ENCODE measurements around the gene PCDHB4. TPM values are rescaled to one million over a fixed set of nuclear protein-coding genes. Genes with fewer than 3 reads are reported as not detected.
"Not testable (repeated sequence)": the region's sequence is repeated elsewhere in the genome, so short reads cannot be mapped to it uniquely, and the experiment has no call there.

PCDHB4 gene
- total RNA-seq, 4 donors from 2014 or later = 1.2 to 5.1 (median 3.8) TPM

DNA sequence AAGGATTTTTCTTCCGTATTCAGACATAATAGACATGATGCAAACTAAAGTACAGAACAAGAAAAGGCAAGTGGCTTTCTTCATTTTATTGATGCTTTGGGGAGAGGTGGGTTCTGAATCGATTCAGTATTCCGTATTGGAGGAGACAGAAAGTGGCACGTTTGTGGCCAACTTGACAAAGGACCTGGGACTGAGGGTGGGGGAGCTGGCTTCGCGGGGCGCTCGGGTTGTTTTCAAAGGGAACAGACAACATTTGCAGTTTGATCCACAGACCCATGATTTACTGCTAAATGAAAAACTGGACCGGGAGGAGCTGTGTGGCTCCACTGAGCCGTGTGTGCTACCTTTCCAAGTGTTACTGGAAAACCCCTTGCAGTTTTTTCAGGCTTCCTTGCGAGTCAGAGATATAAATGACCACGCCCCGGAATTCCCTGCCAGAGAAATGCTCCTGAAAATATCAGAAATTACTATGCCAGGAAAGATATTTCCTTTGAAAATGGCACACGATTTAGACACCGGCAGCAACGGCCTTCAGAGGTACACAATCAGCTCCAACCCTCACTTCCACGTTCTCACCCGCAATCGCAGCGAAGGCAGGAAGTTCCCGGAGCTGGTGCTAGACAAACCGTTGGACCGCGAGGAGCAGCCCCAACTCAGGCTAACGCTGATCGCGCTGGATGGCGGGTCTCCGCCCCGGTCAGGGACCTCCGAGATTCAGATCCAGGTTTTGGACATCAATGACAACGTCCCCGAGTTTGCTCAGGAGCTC is 28.8 kb downstream of the PCDHB4 start:
- DNase-seq (ENCODE audit: extremely low spot score) = no peak
- Histone ChIP-seq H3K4me3 (peak overlapping the region in 2 of 4 donors; percentile 23 to 26), H3K27me3 (peaks cover 0 to 42% (median 0%) of the 10 kb centered on the region in 4 donors), H3K4me1 (no peaks in the 10 kb centered on the region), H3K27ac (replicated peaks in 1 of 4) (no peak overlapping the region), H3K9me3 (peaks cover 0 to 71% (median 60%) of the 10 kb centered on the region in 4 donors), H3K36me3 (no peaks in the 10 kb centered on the region)
- TF ChIP-seq POLR2AphosphoS5 (IDR thresholded peaks at IDR 0.05) (no peak), POLR2A (IDR thresholded peaks at IDR 0.05; ENCODE audit: low read depth) (no peak), EP300 (IDR thresholded peaks at IDR 0.05) (no peak)
- TF ChIP-seq, protein P1, sequence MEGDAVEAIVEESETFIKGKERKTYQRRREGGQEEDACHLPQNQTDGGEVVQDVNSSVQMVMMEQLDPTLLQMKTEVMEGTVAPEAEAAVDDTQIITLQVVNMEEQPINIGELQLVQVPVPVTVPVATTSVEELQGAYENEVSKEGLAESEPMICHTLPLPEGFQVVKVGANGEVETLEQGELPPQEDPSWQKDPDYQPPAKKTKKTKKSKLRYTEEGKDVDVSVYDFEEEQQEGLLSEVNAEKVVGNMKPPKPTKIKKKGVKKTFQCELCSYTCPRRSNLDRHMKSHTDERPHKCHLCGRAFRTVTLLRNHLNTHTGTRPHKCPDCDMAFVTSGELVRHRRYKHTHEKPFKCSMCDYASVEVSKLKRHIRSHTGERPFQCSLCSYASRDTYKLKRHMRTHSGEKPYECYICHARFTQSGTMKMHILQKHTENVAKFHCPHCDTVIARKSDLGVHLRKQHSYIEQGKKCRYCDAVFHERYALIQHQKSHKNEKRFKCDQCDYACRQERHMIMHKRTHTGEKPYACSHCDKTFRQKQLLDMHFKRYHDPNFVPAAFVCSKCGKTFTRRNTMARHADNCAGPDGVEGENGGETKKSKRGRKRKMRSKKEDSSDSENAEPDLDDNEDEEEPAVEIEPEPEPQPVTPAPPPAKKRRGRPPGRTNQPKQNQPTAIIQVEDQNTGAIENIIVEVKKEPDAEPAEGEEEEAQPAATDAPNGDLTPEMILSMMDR (IDR thresholded peaks at IDR 0.05) = no peak
- intact Hi-C loops (cut with DNase I) = no loop called here
- WGBS = 48% methylated on average over 33 of the region's 33 CpGs

DNA sequence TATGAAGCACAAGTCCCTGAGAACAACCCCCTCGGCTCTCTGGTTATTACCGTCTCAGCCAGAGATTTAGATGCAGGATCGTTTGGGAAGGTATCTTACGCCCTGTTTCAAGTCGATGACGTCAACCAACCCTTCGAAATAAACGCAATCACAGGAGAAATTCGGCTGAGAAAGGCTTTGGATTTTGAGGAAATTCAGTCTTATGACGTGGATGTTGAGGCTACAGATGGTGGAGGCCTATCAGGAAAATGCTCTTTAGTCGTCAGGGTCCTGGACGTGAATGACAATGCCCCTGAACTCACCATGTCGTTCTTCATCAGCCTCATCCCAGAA is 29.3 kb downstream of the PCDHB4 start:
- intact Hi-C loops (cut with DNase I) = no loop called here
- Histone ChIP-seq H3K9me3 (peaks cover 0 to 71% (median 65%) of the 10 kb centered on the region in 4 donors), H3K27me3 (peaks cover 0 to 47% (median 0%) of the 10 kb centered on the region in 4 donors), H3K27ac (replicated peaks in 1 of 4) (no peak overlapping the region), H3K36me3 (no peaks in the 10 kb centered on the region), H3K4me3 (no peak overlapping the region), H3K4me1 (no peaks in the 10 kb centered on the region)
- no peak for DNase-seq (ENCODE audit: extremely low spot score)
- WGBS = 49% methylated on average over 13 of the region's 13 CpGs
- no peak for TF ChIP-seq EP300 (IDR thresholded peaks at IDR 0.05)

DNA sequence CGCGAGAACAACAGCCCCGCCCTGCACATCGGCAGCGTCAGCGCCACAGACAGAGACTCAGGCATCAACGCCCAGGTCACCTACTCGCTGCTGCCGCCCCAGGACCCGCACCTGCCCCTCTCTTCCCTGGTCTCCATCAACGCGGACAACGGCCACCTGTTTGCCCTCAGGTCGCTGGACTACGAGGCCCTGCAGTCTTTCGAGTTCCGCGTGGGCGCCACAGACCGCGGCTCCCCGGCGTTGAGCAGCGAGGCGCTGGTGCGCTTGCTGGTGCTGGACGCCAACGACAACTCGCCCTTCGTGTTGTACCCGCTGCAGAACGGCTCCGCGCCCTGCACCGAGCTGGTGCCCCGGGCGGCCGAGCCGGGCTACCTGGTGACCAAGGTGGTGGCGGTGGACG is 30.0 kb downstream of the PCDHB4 start:
- 29% methylated on average over 7 of the region's 41 CpGs for WGBS
- H3K27ac ChIP-seq (replicated peaks in 1 of 4); H3K4me3 ChIP-seq; intact Hi-C loops (cut with DNase I); H3K36me3 ChIP-seq; DNase-seq (ENCODE audit: extremely low spot score); H3K4me1 ChIP-seq: not testable (repeated sequence)
- H3K9me3 ChIP-seq = peaks cover 0 to 77% (median 72%) of the 10 kb centered on the region in 4 donors
- H3K27me3 ChIP-seq = peaks cover 0 to 54% (median 0%) of the 10 kb centered on the region in 4 donors

DNA sequence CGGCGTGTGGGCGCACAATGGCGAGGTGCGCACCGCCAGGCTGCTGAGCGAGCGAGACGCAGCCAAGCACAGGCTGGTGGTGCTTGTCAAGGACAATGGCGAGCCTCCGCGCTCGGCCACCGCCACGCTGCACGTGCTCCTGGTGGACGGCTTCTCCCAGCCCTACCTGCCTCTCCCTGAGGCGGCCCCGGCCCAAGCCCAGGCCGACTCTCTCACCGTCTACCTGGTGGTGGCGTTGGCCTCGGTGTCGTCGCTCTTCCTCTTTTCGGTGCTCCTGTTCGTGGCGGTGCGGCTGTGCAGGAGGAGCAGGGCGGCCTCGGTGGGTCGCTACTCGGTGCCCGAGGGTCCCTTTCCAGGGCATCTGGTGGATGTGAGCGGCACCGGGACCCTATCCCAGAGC is 30.5 kb downstream of the PCDHB4 start:
- H3K4me1 ChIP-seq; H3K36me3 ChIP-seq; intact Hi-C loops (cut with DNase I); H3K4me3 ChIP-seq; H3K27ac ChIP-seq (replicated peaks in 1 of 4); DNase-seq (ENCODE audit: extremely low spot score): not testable (repeated sequence)
- WGBS = no CpG with 5 or more reads among the region's 36 CpGs
- Histone ChIP-seq H3K27me3 (peaks cover 0 to 59% (median 0%) of the 10 kb centered on the region in 4 donors), H3K9me3 (peaks cover 0 to 82% (median 76%) of the 10 kb centered on the region in 4 donors)

DNA sequence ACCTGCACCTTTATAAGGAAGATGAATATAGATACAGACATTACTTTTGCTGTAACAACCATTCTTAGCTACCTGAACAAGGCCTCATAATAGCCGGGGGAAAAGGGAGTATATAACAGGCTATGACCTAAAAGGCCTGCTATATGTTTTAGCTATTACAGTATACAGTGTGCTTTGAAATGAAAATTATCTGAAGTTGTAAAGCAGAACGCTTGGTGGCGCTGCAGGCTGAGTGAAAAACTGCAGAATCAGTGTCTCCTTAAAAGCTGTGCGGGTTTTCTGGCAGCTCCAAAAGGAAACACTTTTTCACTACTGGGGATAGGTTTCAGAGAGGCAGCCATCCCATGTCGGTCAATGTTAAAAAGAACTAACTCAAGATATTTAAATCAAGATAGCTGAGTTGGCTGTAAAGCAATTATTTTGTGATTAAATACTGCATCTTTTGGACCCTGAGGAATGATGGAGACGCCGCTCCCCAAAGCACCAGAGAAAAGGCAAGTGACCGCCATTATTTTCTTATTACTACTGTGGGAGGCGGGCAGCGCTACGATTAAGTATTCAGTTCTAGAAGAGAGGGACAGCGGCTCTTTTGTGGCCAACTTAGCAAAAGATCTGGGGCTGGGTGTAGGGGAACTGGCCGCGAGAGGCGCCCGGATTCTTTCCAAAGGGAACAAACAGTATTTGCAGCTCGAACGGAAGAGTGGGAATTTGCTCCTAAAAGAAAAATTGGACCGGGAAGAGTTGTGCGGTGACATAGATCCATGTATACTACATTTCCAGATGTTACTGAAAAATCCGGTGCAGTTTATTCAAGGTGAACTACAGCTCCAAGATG is 34.1 kb downstream of the PCDHB4 start:
- Histone ChIP-seq H3K4me1 (no peaks in the 10 kb centered on the region), H3K4me3 (no peak overlapping the region), H3K27me3 (peaks cover 0 to 64% (median 0%) of the 10 kb centered on the region in 4 donors), H3K27ac (replicated peaks in 1 of 4) (no peak overlapping the region), H3K9me3 (peaks cover 0 to 82% (median 73%) of the 10 kb centered on the region in 4 donors), H3K36me3 (no peaks in the 10 kb centered on the region)
- TF ChIP-seq EP300 (IDR thresholded peaks at IDR 0.05) = no peak
- no peak for TF ChIP-seq POLR2AphosphoS5 (IDR thresholded peaks at IDR 0.05)
- TF ChIP-seq POLR2A (IDR thresholded peaks at IDR 0.05; ENCODE audit: low read depth) = no peak
- TF ChIP-seq, protein P1 (IDR thresholded peaks at IDR 0.05) = no peak
- WGBS = 35% methylated on average over 21 of the region's 21 CpGs
- intact Hi-C loops (cut with DNase I) = no loop called here
- DNase-seq (ENCODE audit: extremely low spot score) = no peak

DNA sequence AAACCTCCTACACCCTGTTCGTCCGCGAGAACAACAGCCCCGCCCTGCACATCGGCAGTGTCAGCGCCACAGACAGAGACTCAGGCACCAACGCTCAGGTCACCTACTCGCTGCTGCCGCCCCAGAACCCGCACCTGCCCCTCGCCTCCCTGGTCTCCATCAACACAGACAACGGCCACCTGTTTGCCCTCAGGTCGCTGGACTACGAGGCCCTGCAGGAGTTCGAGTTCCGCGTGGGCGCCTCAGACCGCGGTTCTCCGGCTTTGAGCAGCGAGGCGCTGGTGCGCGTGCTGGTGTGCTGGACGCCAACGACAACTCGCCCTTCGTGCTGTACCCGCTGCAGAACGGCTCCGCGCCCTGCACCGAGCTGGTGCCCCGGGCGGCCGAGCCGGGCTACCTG is 35.7 kb downstream of the PCDHB4 start:
- intact Hi-C loops (cut with DNase I); H3K4me1 ChIP-seq; H3K4me3 ChIP-seq; DNase-seq (ENCODE audit: extremely low spot score); H3K27ac ChIP-seq (replicated peaks in 1 of 4); H3K36me3 ChIP-seq: not testable (repeated sequence)
- Histone ChIP-seq H3K27me3 (peaks cover 0 to 49% (median 0%) of the 10 kb centered on the region in 4 donors), H3K9me3 (peaks cover 0 to 72% (median 64%) of the 10 kb centered on the region in 4 donors)
- WGBS = 29% methylated on average over 6 of the region's 38 CpGs

DNA sequence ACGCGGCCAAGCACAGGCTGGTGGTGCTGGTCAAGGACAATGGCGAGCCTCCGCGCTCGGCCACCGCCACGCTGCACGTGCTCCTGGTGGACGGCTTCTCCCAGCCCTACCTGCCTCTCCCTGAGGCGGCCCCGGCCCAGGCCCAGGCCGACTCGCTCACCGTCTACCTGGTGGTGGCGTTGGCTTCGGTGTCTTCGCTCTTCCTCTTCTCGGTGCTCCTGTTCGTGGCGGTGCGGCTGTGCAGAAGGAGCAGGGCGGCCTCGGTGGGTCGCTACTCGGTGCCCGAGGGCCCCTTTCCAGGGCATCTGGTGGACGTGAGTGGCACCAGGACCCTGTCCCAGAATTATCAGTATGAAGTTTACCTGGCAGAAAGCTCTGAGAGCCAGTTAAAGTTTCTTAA is 36.3 kb downstream of the PCDHB4 start:
- H3K4me3 ChIP-seq; intact Hi-C loops (cut with DNase I); H3K36me3 ChIP-seq; DNase-seq (ENCODE audit: extremely low spot score); H3K27ac ChIP-seq (replicated peaks in 1 of 4); H3K4me1 ChIP-seq: not testable (repeated sequence)
- Histone ChIP-seq H3K9me3 (peaks cover 0 to 73% (median 67%) of the 10 kb centered on the region in 4 donors), H3K27me3 (peaks cover 0 to 48% (median 0%) of the 10 kb centered on the region in 4 donors)
- WGBS = 37% methylated on average over 17 of the region's 28 CpGs

Data from esophagus muscularis mucosa (tissue), 4 donors.